Progenitor cell of endocrine pancreas (in vitro differentiated cells): ENCODE data around the gene HMGB3. TPM values are rescaled to one million over a fixed set of nuclear protein-coding genes. Genes with fewer than 3 reads are reported as not detected.

ENCODE experiments used
- DNase-seq: peaks from one replicate; pipeline ENCODE4 v3.0.0; 2021; ENCODE audit warnings: low spot score; ENCODE audit not compliant: unreplicated experiment
- H3K27ac Mint-ChIP-seq: 2 replicates; pipeline ENCODE4 v1.8.0; 2021; ENCODE audit warnings: mild to moderate bottlenecking, moderate library complexity, mixed read lengths
- H3K27me3 Mint-ChIP-seq: 2 replicates; pipeline ENCODE4 v1.8.0; 2021; ENCODE audit warnings: mixed read lengths
- H3K36me3 Mint-ChIP-seq: 2 replicates; pipeline ENCODE4 v1.8.0; 2022; ENCODE audit warnings: mixed read lengths; ENCODE audit not compliant: insufficient read depth
- H3K4me1 Mint-ChIP-seq: 2 replicates; pipeline ENCODE4 v1.8.0; 2021; ENCODE audit warnings: low read depth, mixed read lengths
- H3K4me3 Mint-ChIP-seq: 2 replicates; pipeline ENCODE4 v1.8.0; 2021; ENCODE audit warnings: low read depth, mild to moderate bottlenecking, moderate library complexity, mixed read lengths
- H3K9me3 Mint-ChIP-seq: 2 replicates; pipeline ENCODE4 v1.8.0; 2021; ENCODE audit warnings: low read depth, mixed read lengths
- CTCF ChIP-seq: fragments of 200-600 bp; sonication (generic); IDR thresholded peaks from one replicate; pipeline ENCODE4 v1.5.0; 2021; ENCODE audit warnings: antibody characterized with exemption, mild to moderate bottlenecking; ENCODE audit not compliant: unreplicated experiment
- total RNA-seq: library from RNA; stranded (reverse); gene quantifications from 2 replicates; pipeline ENCODE4 v1.2.1, GENCODE V29; 2021

The HMGB3 gene
- total RNA-seq, 1 donor from 2014 or later, result 257 TPM

- no peak for TF ChIP-seq CTCF
- H3K4me3 Mint-ChIP-seq, result no peak overlapping the region
- no peaks in the 10 kb centered on the region for H3K4me1 Mint-ChIP-seq
- H3K36me3 Mint-ChIP-seq, result no peaks in the 10 kb centered on the region
- peaks cover 6% of the 10 kb centered on the region for H3K9me3 Mint-ChIP-seq
- H3K27me3 Mint-ChIP-seq, result peaks cover 3% of the 10 kb centered on the region
- no peak overlapping the region for H3K27ac Mint-ChIP-seq
- DNase-seq, result no peak
Observed at GRCh38 chrX:150940844-150941495, 42.2 kb upstream of the HMGB3 start.

- no peak for TF ChIP-seq CTCF
- Mint-ChIP-seq H3K4me1 (no peaks in the 10 kb centered on the region), H3K4me3 (no peak overlapping the region), H3K27me3 (peaks cover 3% of the 10 kb centered on the region), H3K36me3 (no peaks in the 10 kb centered on the region), H3K9me3 (peaks cover 6% of the 10 kb centered on the region), H3K27ac (no peak overlapping the region)
- DNase-seq, result no peak
Observed at GRCh38 chrX:150941580-150941979, 41.6 kb upstream of the HMGB3 start.

GRCh38 chrX:150942942-150943594 lies 40.1 kb upstream of the HMGB3 start:
- DNase-seq, result no peak
- Mint-ChIP-seq H3K4me3 (no peak overlapping the region), H3K27ac (no peak overlapping the region), H3K27me3 (peaks cover 3% of the 10 kb centered on the region), H3K9me3 (no peaks in the 10 kb centered on the region), H3K4me1 (no peaks in the 10 kb centered on the region), H3K36me3 (no peaks in the 10 kb centered on the region)
- no peak for TF ChIP-seq CTCF

GRCh38 chrX:150944233-150944632 lies 38.9 kb upstream of the HMGB3 start:
- Mint-ChIP-seq H3K4me3 (no peak overlapping the region), H3K4me1 (no peaks in the 10 kb centered on the region), H3K27ac (no peak overlapping the region), H3K9me3 (no peaks in the 10 kb centered on the region), H3K27me3 (peaks cover 3% of the 10 kb centered on the region), H3K36me3 (no peaks in the 10 kb centered on the region)
- no peak for TF ChIP-seq CTCF
- DNase-seq, result no peak

GRCh38 chrX:150954951-150955350 lies 28.2 kb upstream of the HMGB3 start:
- H3K36me3 Mint-ChIP-seq, result peaks cover 2% of the 10 kb centered on the region
- TF ChIP-seq CTCF, result no peak
- no peak overlapping the region for H3K4me3 Mint-ChIP-seq
- H3K27me3 Mint-ChIP-seq, result peaks cover 7% of the 10 kb centered on the region
- no peak for DNase-seq
- no peak overlapping the region for H3K27ac Mint-ChIP-seq
- no peaks in the 10 kb centered on the region for H3K4me1 Mint-ChIP-seq
- peaks cover 4% of the 10 kb centered on the region for H3K9me3 Mint-ChIP-seq
